C1 segment of cervical spinal cord (tissue), 14 donors: ENCODE data around the gene TMCC2.
"Not testable (repeated sequence)": the region's sequence is repeated elsewhere in the genome, so short reads cannot be mapped to it uniquely, and the experiment has no call there.

Experiments
- DNase-seq, 14 donors: peaks; one replicate each; lab custom pipeline; 2025; lab: John Stamatoyannopoulos, UW

The TMCC2 gene

DNA sequence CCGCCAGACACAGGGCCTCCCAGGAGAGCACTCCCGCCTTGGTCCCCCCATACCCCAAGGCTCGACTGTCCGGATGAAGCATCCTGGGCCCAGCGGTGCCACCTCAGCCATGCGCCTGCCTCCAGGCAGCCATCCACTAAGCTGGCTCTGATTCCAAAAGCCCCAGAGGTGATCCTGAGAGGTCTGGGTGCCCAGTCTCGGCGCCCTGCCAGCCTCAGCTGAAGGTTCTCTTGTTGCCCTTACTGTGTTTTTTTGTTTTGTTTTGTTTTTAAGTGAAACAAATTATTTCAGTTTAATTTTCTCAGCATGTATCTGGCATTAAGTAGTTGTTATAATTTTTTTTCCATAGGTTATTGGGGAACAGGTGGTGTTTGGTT lies 48.9 kb downstream of the TMCC2 start:
- DNase-seq = no peak

DNA sequence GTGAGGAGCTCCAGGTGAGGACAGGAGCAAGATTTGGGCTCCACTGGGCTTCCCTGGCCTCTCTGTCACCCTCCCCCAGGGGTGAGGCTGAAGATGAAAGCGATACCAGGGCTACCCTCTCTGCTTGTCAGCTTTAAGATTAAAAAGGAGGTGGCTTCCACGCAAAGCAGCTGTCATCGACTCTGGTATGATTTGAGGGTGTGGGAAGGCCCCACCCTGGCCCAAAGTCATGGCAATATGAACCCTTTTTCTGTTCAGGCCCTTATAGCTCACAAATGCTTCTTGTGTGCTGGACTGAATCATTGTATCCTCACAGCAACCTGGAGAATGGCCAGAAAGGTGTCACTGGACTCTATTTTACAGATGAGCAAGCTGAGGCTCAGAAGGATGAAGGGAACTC lies 52.2 kb downstream of the TMCC2 start:
- DNase-seq = no peak

GRCh38 chr1:205280666-205281395 lies 53.1 kb downstream of the TMCC2 start:
- DNase-seq = not testable (repeated sequence)

DNA sequence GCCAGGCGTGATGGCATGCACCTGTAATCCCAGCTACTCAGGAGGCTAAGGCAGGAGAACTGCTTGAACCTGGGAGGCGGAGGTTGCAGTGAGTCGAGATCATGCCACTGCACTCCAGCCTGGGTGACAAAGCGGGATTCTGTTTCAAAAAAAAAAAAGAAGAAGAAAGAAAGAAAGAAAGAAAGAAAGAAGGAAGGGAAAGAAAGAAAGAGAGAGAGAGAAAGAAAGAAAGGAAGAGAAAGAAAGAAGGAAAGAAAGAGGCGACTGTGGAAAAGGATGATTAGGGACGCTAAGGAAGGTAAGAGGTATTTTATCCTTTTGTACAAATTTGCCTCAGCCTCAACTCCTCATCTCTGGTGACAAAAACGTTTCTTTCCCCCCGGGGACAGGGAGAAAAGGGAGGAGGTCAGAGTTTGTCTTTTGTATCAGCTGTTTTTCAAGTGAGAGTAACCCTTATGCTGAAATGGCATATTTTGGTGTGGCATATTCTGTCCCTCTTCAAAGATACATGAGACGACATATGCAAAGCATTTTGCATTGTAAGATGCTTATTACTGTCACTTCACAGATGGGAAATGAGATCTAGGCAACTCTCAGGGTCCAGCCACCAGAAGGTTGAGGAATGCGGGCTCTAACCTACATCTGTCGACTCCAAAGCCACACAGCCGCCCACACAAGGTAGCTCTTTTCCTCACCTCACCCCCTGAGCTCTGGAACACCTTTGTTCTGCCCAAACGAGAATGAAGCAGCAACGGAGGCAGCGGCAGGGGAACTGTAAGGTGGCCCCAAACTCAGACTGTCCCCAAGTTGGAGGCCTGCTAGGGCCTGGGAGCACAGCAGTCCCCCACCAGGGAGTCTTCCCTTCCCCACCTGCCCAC lies 55.8 kb downstream of the TMCC2 start:
- no peak for DNase-seq

- peak in 11 of 14 donors; percentile 57 to 98 (median 84) for DNase-seq
These were observed 56.8 kb downstream of the TMCC2 start for GRCh38 chr1:205284420-205285144.

GRCh38 chr1:205285381-205286101 lies 57.8 kb downstream of the TMCC2 start:
- DNase-seq = no peak

DNA sequence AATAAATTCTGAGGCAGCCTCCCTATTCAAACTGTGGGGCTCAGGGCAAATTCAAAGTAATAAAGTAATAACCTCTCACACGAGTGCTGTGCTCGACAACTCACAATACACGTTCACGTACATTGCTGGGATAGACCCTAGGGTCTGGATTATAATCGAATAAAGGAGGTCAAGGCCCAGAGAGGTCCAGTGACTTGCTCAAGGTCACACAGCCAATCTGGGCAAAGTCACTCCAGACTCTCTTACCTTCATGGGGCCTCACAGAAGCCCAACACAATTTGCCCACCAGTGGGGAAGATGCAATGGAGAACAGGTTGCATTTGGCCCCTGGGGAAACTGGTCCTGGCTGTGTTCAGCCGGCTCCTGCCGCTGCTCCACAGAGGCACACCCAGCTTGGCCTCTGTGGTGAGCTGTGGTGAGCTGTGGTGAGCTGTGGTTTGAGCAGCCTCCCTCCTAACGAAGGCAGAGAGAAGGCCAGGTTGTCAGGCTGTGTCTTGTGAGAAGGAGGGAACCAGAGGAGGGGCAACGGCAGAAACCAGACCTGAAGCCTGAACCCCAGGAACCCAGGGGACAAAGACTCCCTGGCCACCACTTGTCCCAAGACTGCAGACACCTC lies 58.7 kb downstream of the TMCC2 start:
- no peak for DNase-seq

DNA sequence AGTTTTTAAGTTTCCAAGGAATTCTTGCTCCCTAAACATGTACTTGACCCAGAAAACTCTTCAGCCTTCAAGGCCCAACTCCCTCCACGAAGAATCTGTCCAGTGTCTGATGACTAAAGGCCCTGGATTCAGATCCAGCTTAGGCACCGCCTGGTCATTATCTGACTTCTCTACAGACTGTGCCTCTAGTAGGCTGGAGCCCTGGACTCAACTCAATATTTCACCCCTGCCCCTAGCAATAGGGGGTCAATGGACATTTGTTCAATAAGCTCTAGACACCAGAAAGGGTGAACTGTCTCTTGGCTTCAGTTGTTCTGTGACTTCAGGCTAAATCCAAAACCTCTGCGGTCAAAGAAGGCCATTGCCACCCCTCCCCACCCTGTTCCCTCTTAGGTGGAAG lies 59.3 kb downstream of the TMCC2 start:
- DNase-seq = no peak

DNA sequence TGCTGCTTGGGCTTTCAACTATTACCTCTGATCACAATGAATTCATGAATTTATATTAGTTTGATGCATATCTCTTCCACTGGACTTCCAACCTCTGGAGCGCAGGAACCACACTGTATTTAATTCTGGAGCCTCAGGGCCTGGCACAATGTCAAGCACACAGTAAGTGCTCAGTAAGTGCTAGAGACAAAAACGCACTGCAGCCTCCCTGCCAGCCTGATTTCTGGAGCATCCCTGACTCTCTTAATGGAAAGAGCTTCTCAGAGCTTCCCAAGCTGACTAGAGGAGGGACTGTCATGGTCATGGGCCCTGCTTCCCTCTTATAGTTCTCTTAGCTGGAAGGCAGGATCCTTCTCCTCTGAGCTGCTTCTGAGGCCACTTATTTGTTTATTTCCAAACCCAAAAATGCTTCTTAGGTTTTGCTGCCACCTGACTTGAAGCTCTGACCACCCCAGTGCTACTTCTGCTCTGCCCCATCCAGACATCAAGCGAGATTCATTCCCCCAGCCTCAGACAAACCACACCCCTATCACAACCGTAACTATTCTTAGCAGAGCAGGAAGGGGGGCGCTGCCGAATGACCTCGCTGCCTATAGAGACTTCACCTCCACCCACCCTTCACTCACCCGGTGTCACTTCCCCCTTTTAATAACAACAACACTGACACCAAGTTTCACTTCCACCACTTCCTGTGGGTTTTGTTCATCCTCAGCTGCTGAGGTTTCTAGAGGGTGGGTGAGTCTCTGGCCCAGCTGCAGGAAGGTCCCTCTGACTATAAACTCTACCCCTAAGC lies 60.2 kb downstream of the TMCC2 start:
- DNase-seq = peak in 8 of 14 donors; percentile 13 to 57 (median 48)

- no peak for DNase-seq
These were observed 63.9 kb downstream of the TMCC2 start for GRCh38 chr1:205291596-205291995.

- DNase-seq = no peak
These were observed 65.8 kb downstream of the TMCC2 start for GRCh38 chr1:205293350-205294074.

- DNase-seq = no peak
These were observed 66.6 kb downstream of the TMCC2 start for GRCh38 chr1:205294175-205294917.

DNA sequence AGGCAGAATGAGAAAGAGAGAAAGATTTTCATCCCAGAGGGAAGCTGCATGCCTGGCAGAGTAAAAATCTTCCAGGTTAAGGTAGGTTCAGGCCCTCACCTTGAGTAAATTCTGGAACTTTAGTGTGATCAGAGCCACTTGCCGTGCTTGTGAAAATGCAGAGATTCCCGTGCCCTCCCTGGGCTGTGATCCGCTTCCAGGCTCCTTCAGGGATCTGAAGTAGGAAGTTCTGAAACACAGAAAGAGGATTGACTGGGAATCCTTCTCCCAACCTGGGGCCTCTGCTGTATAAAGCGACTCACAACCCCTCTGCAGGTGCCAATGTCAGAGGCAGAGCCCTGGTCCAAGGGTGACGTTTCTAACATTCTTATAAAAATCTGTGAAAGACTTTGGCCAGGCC lies 67.2 kb downstream of the TMCC2 start:
- no peak for DNase-seq

DNA sequence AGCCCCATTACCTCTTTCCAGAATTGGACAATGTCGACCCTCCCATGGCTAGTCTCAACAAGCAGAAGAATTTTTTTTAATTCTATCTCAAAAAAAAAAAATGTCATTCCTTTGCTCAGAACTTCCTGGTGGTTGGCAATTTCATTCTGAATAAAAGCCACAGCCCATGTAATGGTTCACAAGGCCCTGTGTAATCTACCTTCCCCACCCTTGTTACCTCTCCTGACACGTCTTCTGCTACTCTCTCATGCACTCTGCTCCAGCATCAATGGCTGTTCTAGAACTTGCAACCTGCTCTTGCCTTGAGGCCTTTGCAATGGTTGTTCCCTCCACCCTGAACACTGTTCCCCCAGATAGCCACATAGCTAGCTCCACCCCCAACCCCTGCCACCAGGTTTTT lies 68.4 kb downstream of the TMCC2 start:
- no peak for DNase-seq

DNA sequence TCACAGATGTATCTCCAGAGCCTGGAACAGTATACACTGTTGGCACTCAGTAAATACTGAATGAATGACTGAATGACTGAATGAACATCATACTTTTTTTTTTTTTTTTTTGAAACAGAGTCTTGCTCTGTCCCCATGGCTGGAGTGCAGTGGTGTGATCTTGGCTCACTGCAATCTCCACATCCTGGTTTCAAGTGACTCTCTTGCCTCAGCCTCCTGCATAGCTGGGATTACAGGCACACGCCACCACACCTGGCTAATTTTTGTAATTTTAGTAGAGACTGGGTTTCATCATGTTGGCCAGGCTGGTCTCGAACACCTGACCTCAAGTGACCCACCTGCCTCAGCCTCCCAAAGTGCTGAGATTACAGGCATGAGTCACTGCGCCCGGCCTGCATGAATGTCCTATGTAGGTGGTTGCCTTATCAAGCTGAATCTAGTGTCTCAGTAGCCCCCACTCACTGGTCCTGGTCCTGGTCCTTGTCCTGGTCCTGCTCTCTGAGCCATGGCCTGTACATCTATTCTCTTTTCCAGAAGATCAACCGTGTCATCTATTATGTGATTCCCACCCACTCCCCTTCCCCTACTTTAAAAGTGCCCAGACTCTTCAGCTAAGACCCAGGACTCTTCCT lies 69.9 kb downstream of the TMCC2 start:
- DNase-seq = not testable (repeated sequence)

DNA sequence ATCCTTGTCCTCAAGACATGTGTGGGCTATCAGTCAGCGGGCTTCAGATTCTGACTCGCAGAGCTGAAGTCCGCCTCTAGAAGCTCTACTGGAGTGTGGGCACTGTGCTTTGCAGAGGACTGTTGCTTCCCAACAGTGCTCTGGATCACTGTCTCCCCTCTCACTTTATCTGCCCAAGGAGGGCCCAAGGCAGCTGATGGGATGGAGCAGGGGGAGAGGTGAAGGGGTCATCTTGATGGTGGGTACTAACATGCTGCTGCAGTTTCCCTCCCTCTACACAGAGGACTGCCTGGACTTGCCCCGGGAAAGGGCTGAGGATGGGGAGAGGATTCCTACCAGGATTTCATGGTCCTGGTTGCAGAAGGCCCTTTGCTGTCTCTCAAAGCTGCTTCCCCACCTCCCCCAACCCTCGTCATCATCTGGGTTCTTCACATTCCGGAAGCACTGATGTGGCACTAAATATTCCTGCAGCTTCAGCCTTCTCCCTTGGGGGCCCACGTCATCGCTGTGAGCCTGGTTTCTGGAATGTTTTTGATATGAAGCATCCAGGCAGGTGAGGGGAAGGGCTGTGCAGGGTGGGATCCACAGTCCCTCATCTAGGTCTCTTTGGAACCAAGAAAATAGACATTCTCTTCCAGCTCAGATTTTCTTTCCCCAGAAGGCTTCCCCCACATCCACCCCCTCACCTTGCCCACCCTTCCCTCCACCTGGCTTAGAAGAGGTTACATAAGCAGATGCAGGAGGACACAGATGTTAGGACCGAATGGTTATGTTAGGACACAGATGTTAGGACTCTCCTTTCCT lies 70.6 kb downstream of the TMCC2 start:
- DNase-seq = no peak

DNA sequence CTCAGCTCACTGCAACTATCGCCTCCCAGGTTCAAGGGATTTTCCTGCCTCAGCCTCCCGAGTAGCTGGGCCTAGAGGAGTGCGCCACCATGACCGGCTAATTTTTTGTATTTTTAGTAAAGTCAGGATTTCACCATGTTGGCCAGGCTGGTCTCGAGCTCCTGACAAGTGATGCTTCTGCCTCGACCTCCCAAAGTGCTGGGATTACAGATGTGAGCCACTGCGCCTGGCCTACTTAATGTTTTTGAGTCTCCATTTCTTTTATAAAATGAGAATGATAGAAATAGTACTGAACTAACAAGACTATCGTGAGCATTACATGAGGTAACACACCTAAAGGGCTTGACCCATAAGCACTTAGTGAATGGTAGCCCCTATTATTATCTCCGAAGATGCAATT lies 72.4 kb downstream of the TMCC2 start:
- DNase-seq = no peak
